GM12864 (cell line): ENCODE measurements around the gene GRM8.

Experiments
- DNase-seq: peaks from one replicate; pipeline ENCODE4 v3.0.0-alpha.2; 2011; ENCODE audit warnings: low read depth
- H3K4me3 ChIP-seq: 2 replicates; pipeline ENCODE4 v1.5.1; 2011; ENCODE audit warnings: mild to moderate bottlenecking, low read depth, low read length, control low read depth
- TF ChIP-seq, protein P1 (sequence below): IDR thresholded peaks from 2 replicates; pipeline ENCODE4 v1.5.1; 2011; ENCODE audit warnings: low read depth, mild to moderate bottlenecking, moderate library complexity, low read length, control low read depth, inconsistent platforms; ENCODE audit errors: missing control alignments

GRM8 gene

DNA sequence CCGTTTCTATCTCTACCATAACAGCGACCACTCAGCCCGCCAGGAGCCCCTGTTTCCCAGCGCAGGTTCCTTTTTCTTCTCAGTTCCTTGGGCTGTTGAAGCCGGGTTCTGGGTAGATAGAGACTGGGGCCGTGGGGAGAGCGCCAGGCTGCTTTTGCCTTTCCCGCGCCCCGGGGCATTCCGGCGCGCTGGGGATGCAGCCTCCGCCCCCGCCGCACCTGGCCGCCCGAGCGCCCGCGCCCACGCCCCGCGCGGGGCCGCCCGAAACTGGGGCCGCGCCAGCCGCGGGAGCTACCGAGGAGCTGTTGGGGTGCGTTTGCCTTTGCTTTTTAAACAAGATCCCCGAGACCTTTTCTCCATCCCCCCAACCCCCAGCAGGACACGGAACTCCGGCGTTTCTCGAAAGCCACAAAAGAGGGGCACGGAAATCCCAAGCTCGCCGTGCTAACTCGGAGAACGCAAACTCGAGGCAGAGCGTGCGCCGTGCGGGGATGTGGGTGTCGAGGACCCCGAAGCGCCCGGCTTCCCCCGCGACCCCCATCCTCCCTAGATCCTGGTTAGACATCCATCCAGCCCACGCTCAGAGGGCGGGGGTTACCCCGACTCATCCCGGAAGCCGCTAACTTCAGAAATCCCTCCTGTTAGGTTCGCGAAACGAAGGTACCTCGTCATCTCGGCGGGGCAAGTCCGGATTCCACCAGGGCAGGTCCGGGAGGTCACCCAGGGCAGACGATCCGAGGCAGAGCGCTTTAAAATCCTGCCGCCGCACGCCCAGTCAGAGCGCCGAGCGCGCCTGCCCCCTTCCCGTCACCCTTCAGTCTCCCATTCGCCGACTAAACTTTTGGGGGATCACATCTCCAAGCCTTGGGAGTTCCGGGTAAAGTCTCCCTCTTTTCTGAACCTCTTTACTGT is 1.0 kb downstream of the GRM8 start:
- no peak for DNase-seq
- H3K4me3 ChIP-seq = peak overlapping the region; percentile 71
- TF ChIP-seq, protein P1, sequence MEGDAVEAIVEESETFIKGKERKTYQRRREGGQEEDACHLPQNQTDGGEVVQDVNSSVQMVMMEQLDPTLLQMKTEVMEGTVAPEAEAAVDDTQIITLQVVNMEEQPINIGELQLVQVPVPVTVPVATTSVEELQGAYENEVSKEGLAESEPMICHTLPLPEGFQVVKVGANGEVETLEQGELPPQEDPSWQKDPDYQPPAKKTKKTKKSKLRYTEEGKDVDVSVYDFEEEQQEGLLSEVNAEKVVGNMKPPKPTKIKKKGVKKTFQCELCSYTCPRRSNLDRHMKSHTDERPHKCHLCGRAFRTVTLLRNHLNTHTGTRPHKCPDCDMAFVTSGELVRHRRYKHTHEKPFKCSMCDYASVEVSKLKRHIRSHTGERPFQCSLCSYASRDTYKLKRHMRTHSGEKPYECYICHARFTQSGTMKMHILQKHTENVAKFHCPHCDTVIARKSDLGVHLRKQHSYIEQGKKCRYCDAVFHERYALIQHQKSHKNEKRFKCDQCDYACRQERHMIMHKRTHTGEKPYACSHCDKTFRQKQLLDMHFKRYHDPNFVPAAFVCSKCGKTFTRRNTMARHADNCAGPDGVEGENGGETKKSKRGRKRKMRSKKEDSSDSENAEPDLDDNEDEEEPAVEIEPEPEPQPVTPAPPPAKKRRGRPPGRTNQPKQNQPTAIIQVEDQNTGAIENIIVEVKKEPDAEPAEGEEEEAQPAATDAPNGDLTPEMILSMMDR = no peak

DNA sequence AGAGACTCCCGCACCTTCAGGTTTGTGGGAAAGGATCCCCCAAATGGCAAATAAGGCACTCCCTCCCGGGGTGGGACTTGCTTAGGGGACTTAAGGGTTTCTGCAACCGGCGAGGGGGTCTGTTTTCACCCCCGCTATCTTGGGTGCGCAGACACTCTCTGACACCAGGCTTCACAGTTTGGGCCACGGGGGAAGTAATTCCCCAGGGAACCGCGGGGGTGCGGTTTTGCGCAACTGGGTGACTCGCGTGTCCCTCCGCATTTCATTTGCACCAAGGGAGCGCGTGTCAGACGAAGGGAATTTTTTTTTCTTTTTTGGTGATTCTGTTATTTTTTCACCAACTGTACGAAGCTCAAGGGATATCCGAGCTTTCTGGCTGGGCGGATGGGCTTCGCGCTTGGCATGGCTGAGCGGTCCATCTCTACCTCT is 1.7 kb downstream of the GRM8 start:
- DNase-seq = no peak
- no peak overlapping the region; the same call in 1 of the 2 replicates for H3K4me3 ChIP-seq
- TF ChIP-seq, protein P1 = no peak

DNA sequence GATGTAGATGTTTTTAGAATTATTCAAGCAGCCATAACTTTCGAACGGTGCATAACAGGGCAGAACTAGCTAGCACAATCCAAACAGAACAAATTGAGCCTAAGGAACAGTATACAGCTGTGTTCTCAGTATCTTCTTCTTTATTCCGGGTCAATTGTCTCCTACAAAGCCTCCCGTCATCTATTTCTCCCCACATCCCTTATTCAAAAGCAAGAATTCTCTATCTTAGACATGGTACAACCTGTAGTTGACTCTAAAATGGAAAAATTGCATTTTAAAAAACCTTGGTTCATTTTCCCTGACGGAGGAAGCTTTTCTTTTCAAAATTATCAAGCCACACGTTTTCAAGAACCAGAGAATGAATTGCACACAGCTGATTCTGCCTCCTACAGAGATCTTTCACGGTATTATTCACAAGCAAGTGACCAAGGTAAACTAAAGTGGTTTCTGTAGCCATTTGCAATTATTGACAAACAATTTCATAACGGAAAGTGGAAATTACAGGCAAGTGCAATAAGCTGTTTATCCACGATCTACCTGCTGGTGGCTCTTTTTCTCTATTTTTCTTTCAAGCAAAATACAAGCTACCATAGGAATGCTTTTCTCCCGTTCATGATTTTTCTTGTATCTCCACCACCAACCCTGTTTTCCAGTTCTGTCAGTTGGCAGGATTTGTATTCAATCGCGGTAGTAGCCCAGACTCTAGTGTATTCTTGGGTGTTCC is 2.3 kb downstream of the GRM8 start:
- no peak overlapping the region for H3K4me3 ChIP-seq
- no peak for DNase-seq
- TF ChIP-seq, protein P1 = no peak

DNA sequence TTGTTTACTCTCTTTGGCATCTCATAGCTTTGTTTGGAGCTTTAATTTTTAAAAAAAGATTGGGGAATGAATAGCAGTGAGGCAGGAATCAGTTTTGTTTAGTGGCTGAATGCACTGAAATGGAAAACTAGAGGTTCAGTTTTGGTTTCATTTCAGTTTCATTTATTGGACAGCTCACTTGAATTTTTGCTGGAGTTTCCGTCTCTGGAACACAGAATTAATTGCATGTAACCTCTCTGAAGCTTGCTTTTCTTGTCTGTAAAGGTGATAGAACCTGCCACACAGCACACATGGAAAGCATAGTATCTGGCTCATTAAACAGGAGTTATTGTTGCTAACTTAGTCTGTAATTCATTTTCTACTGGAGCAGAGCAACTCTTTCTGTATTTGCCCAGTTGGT is 7.1 kb downstream of the GRM8 start:
- TF ChIP-seq, protein P1 = no peak
- no peak overlapping the region for H3K4me3 ChIP-seq
- no peak for DNase-seq

DNA sequence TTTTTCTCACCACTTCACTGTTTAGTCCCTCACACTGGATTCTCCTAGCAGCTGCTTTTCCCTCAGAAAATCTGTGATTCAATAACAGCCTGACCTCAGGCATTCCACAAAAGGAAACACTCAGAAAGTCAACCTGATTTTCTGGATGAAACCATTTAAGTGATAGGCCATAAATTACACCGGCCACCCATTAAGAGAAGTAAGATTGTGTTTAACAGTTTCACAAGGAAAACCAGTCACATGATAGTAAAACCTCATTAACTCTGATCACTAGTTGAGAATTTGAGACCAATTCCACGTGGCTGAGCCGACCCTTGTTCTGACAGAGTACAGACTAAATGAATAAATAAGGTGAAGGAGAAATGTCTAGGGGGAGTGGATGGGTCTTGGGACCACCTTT is 7.7 kb downstream of the GRM8 start:
- no peak for DNase-seq
- TF ChIP-seq, protein P1 = no peak
- H3K4me3 ChIP-seq = no peak overlapping the region

DNA sequence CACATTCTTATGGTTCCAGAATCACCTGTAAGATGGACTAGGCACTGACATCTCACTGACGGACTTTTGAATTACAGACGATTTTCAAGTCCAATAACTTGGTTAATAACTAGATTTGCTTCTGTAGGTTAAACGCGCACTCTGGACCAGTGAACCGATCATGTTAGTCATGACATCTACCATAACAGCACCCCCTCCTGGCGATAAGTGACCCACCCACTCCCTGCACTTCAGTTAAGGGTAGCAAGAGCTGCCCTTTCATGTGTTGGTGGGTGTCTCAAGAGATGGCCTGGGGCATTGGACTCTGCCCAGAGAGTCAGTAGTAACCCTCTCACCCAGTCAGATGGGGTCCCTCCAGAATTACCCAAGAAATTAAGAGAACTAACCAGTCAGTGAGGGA is 12.9 kb downstream of the GRM8 start:
- DNase-seq = no peak
- TF ChIP-seq, protein P1 = peak; percentile 49
- H3K4me3 ChIP-seq = no peak overlapping the region
